Hepatocyte (in vitro differentiated cells): ENCODE data around the gene KRTAP5-6.

Experiments used
- EZH2 ChIP-seq: fragments of 200-600 bp; sonication (generic); IDR thresholded peaks from 2 replicates; pipeline ENCODE4 v1.6.1; 2016; ENCODE audit warnings: antibody characterized with exemption, mild to moderate bottlenecking, borderline replicate concordance
- TF ChIP-seq, protein P1 (sequence below): fragments of 200-600 bp; sonication (generic); IDR thresholded peaks from 2 replicates; pipeline ENCODE4 v1.5.1; 2016; ENCODE audit warnings: antibody characterized with exemption, mild to moderate bottlenecking; ENCODE audit not compliant: poor library complexity

DNA sequence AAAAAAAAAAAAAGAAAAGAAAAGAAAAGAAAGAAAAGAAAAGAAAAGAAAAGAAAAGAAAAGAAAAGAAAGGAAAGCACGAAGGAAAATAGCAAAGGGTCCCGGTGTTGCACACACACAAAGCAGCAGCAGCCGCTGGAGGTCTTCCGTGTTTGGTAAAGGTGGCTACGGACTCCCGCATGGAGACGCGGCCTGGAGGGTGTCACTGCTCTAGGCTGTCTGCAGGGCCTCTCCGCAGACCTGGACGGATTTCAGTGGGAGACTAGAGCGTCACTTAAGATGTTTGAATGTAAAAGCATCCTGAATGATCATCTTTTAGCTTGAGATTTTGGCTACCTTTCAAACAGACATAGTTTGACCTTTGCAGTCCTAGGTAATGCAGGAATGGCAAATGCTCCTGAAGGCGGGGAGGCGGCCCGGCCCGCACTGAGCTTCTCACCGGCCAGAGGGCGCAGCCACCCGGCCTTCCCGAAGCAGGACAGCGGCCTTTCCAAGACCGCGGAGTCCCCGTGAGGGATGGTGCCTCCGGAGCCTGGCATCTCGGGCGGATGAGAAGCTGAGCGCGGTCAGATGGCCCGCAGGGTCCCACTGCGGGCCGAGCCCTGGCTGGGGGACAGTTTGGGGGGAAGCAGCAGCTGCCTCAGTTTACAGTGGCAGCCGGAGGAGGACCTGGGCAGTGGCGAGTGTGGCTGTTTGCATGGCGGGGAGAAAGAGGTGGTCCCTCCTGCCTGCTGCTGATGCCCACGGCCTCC is 48.9 kb upstream of the KRTAP5-6 start:
- TF ChIP-seq, protein P1, sequence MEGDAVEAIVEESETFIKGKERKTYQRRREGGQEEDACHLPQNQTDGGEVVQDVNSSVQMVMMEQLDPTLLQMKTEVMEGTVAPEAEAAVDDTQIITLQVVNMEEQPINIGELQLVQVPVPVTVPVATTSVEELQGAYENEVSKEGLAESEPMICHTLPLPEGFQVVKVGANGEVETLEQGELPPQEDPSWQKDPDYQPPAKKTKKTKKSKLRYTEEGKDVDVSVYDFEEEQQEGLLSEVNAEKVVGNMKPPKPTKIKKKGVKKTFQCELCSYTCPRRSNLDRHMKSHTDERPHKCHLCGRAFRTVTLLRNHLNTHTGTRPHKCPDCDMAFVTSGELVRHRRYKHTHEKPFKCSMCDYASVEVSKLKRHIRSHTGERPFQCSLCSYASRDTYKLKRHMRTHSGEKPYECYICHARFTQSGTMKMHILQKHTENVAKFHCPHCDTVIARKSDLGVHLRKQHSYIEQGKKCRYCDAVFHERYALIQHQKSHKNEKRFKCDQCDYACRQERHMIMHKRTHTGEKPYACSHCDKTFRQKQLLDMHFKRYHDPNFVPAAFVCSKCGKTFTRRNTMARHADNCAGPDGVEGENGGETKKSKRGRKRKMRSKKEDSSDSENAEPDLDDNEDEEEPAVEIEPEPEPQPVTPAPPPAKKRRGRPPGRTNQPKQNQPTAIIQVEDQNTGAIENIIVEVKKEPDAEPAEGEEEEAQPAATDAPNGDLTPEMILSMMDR, result no peak
- no peak for TF ChIP-seq EZH2
